ENCODE data around the gene TBX1. TPM values are rescaled to one million over a fixed set of nuclear protein-coding genes. Genes with fewer than 3 reads are reported as not detected.

Gene TBX1
- total RNA-seq, 1 donor = not detected

DNA sequence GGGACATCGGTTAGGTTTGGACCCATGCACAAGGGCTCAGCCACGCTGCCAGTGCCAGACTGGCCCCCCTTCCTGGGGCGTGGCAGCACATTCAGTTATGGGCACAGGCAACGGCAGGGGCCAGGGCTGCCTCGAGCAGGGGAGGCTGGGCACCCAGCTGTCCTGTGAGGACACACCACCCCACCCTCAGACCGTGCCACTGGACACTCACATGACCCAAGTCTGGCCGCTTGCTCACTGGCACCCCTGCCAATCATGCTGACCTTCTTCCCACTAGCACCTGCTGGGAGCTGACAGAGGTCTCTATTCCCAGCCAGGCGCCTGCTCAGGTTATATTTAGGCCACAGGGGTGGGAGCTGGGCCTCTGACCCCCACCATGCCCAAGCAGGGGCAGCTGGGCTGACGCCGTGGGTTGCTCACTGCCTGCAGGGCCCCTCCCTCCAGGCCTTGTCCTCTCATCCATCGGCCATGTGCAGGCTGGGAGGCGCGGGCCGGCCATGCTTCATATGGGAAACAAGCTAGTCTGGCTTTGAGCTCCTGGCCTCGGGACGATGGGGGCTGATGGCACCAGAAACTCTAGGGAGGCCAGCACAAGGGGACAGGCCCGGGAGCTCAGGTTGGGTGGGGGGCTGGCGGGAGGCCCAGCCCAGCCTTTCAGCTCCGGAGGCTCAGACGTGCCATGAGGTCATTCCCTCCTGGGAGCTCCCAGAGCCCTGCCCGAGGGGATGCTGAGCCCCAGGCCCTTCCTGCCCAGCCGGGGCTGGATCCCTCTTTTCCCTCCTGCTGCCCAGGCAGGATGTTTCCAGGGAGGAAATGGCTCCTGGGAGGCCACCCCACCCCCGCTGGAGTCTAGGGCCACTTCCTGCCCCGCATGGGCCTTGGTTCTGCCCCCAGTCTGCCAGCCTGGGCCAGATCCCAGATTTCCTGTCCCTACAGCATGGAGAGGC is 15.2 kb upstream of the TBX1 start:
- Histone ChIP-seq H3K79me2 (ENCODE audit: insufficient read depth, low read length) (no peaks in the 10 kb centered on the region), H3K4me2 (ENCODE audit: insufficient read depth, low read length) (no peak overlapping the region), H3K4me1 (ENCODE audit: insufficient read depth, low read length) (no peaks in the 10 kb centered on the region), H3K4me3 (ENCODE audit: insufficient read depth, low read length) (no peak overlapping the region), H4K20me1 (ENCODE audit: insufficient read depth, low read length) (no peaks in the 10 kb centered on the region), H3K36me3 (ENCODE audit: insufficient read depth, low read length) (no peaks in the 10 kb centered on the region), H3K27me3 (ENCODE audit: insufficient read depth, low read length) (no peaks in the 10 kb centered on the region), H3K27ac (ENCODE audit: low read depth, low read length) (no peak overlapping the region), H3K9me3 (ENCODE audit: low read depth, low read length) (no peaks in the 10 kb centered on the region), H2AFZ (ENCODE audit: low read length) (no peak overlapping the region)
- no peak for DNase-seq (ENCODE audit: insufficient read length, low spot score, missing footprints)
- TF ChIP-seq, protein P1, sequence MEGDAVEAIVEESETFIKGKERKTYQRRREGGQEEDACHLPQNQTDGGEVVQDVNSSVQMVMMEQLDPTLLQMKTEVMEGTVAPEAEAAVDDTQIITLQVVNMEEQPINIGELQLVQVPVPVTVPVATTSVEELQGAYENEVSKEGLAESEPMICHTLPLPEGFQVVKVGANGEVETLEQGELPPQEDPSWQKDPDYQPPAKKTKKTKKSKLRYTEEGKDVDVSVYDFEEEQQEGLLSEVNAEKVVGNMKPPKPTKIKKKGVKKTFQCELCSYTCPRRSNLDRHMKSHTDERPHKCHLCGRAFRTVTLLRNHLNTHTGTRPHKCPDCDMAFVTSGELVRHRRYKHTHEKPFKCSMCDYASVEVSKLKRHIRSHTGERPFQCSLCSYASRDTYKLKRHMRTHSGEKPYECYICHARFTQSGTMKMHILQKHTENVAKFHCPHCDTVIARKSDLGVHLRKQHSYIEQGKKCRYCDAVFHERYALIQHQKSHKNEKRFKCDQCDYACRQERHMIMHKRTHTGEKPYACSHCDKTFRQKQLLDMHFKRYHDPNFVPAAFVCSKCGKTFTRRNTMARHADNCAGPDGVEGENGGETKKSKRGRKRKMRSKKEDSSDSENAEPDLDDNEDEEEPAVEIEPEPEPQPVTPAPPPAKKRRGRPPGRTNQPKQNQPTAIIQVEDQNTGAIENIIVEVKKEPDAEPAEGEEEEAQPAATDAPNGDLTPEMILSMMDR (IDR thresholded peaks at IDR 0.05; ENCODE audit: extremely low read depth, low read depth, low read length) = no peak

DNA sequence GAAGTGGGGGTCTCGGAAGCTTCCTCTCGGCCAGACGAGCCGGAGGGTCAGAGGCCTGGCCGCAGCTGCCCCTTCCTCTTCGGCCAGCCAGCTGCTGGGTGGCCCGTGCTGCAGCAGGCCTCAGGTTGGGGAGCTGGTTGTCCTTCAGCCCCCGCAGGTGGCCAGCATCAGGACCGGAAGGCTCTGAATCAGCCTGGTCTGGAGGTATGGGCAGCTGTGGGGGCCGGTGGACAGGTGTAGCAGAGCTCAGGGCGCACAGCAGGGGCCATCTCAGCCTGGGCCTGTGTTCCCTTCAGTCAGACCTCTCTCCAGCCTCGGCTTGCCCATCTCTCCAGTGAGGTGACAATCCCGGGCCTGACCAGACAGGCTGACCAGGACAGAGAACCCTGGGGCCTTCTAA is 13.9 kb upstream of the TBX1 start:
- no peak for DNase-seq (ENCODE audit: insufficient read length, low spot score, missing footprints)
- no peaks in the 10 kb centered on the region for H3K4me1 ChIP-seq (ENCODE audit: insufficient read depth, low read length)

DNA sequence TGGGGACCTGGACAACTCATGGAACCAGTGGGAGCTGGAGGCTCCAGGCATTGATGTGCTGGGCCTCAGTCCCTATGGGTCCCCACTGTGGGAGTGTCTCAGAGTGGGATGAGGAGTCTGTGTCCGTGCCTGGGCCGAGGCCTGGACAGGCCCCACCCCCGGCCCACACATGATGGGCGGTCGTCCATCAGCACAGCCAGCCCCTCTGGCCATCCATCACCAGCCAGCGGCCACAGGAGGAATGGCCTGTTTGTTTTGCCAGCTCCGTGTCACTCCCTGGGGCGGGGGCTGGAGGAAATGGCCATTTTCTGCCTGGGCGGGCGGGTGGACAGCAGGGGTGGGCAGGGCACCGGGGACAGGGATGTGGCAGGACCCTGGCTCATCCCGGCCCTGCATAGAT is 13.0 kb upstream of the TBX1 start:
- H3K79me2 ChIP-seq (ENCODE audit: insufficient read depth, low read length) = no peaks in the 10 kb centered on the region
- no peak overlapping the region for H3K27ac ChIP-seq (ENCODE audit: low read depth, low read length)
- no peaks in the 10 kb centered on the region for H3K36me3 ChIP-seq (ENCODE audit: insufficient read depth, low read length)
- no peaks in the 10 kb centered on the region for H3K4me1 ChIP-seq (ENCODE audit: insufficient read depth, low read length)
- H3K4me2 ChIP-seq (ENCODE audit: insufficient read depth, low read length) = no peak overlapping the region
- no peak overlapping the region for H3K4me3 ChIP-seq (ENCODE audit: insufficient read depth, low read length)
- no peaks in the 10 kb centered on the region for H3K9me3 ChIP-seq (ENCODE audit: low read depth, low read length)
- peaks cover 8% of the 10 kb centered on the region for H3K27me3 ChIP-seq (ENCODE audit: insufficient read depth, low read length)
- TF ChIP-seq, protein P1 (IDR thresholded peaks at IDR 0.05; ENCODE audit: extremely low read depth, low read depth, low read length) = no peak
- no peaks in the 10 kb centered on the region for H4K20me1 ChIP-seq (ENCODE audit: insufficient read depth, low read length)
- DNase-seq (ENCODE audit: insufficient read length, low spot score, missing footprints) = no peak
- no peak overlapping the region for H2AFZ ChIP-seq (ENCODE audit: low read length)

More for the DNA sequence above, 13.9 kb upstream of the TBX1 start:
- peaks cover 3% of the 10 kb centered on the region for H3K27me3 ChIP-seq (ENCODE audit: insufficient read depth, low read length)
- no peak overlapping the region for H2AFZ ChIP-seq (ENCODE audit: low read length)
- H3K27ac ChIP-seq (ENCODE audit: low read depth, low read length) = no peak overlapping the region
- no peaks in the 10 kb centered on the region for H3K9me3 ChIP-seq (ENCODE audit: low read depth, low read length)
- TF ChIP-seq, protein P1 (IDR thresholded peaks at IDR 0.05; ENCODE audit: extremely low read depth, low read depth, low read length) = no peak
- no peak overlapping the region for H3K4me2 ChIP-seq (ENCODE audit: insufficient read depth, low read length)
- H3K36me3 ChIP-seq (ENCODE audit: insufficient read depth, low read length) = no peaks in the 10 kb centered on the region
- H3K79me2 ChIP-seq (ENCODE audit: insufficient read depth, low read length) = no peaks in the 10 kb centered on the region
- H4K20me1 ChIP-seq (ENCODE audit: insufficient read depth, low read length) = no peaks in the 10 kb centered on the region
- no peak overlapping the region for H3K4me3 ChIP-seq (ENCODE audit: insufficient read depth, low read length)

DNA sequence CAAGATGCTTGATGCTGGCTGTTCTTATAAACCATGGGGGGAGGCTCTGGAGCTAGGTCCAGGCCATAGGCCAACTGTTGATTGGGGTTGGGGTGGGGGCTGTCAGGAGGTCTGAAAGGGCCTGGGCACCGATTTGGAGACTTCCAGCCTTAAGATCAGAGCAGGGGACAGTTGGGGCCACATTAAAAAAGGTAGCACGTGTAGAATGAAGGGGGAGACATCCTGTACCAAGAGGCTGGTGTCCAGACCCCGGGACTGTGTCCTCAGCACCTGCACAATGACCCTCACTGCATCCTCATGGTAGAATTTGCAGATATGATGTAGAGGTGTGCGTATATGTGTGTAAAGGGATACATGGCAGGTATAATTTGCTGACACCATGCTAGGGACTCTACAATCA is 12.4 kb upstream of the TBX1 start:
- H4K20me1 ChIP-seq (ENCODE audit: insufficient read depth, low read length) = no peaks in the 10 kb centered on the region
- no peaks in the 10 kb centered on the region for H3K36me3 ChIP-seq (ENCODE audit: insufficient read depth, low read length)
- H3K79me2 ChIP-seq (ENCODE audit: insufficient read depth, low read length) = no peaks in the 10 kb centered on the region
- TF ChIP-seq, protein P1 (IDR thresholded peaks at IDR 0.05; ENCODE audit: extremely low read depth, low read depth, low read length) = no peak
- no peak overlapping the region for H3K4me3 ChIP-seq (ENCODE audit: insufficient read depth, low read length)
- no peaks in the 10 kb centered on the region for H3K9me3 ChIP-seq (ENCODE audit: low read depth, low read length)
- H3K27ac ChIP-seq (ENCODE audit: low read depth, low read length) = no peak overlapping the region
- peaks cover 14% of the 10 kb centered on the region for H3K27me3 ChIP-seq (ENCODE audit: insufficient read depth, low read length)
- no peaks in the 10 kb centered on the region for H3K4me1 ChIP-seq (ENCODE audit: insufficient read depth, low read length)
- no peak for DNase-seq (ENCODE audit: insufficient read length, low spot score, missing footprints)
- no peak overlapping the region for H3K4me2 ChIP-seq (ENCODE audit: insufficient read depth, low read length)
- H2AFZ ChIP-seq (ENCODE audit: low read length) = no peak overlapping the region
